A549 treated with GW870086 at 1 μM for 4 hours (cell line): ENCODE data around the gene DDTL. TPM values are rescaled to one million over a fixed set of nuclear protein-coding genes. Genes with fewer than 3 reads are reported as not detected.

ENCODE experiments used
- total RNA-seq: library from RNA; stranded (reverse); fragments of 200-300 nt; extraction: Qiagen RNA extraction; gene quantifications from 5 replicates; pipeline ENCODE4 v1.2.3, GENCODE V29; 2022; ENCODE audit warnings: low read depth

Gene DDTL
- total RNA-seq, result 1.1 to 2.2 TPM (median 1.7 TPM) in 5 replicates

GRCh38 chr22:23966568-23966967 is at the start of gene DDTL:
Gene DDTL (plus strand): TSS chr22:23966888. CDS start chr22:23966915, 27 bp downstream.

DNA sequence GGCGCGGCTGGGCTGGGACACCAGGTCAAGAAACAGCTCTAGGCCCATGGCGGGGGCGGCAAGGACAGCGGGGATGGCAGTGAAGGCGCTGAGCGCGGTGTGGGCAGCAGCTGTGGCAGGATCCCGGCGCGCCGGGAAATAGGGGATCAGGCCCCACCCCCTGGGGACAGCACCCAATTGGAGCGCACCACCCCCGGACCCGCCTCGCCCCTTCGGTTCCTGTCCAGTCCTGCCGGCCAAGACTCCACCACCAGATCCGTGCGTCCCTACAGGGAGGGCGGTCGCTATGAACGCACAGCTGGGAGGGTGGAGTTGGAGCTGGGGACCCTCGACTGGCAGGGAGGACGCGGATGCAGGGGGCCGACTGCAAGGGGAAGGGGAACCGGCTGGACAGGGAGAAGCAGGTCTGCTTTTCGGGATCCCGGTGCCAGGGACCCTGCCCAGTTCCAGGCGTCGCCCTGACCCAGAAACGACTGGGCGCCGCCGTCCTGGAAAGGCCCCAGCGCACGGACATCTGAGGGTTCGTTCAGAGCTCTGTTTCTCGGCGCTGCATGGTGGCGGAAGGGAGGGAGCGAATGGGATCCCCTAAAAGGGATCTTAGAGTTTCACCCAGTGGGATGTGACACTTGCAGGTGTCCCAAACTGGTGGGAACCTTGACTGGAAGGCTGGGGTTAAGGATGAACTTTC is 5.5 kb upstream of the DDTL start, which contains the start of gene GSTT2B:
GSTT2B (minus strand) TSS at position 112 of the 688 bp plus-strand sequence; CDS start at position 48, 64 bp downstream.

DNA sequence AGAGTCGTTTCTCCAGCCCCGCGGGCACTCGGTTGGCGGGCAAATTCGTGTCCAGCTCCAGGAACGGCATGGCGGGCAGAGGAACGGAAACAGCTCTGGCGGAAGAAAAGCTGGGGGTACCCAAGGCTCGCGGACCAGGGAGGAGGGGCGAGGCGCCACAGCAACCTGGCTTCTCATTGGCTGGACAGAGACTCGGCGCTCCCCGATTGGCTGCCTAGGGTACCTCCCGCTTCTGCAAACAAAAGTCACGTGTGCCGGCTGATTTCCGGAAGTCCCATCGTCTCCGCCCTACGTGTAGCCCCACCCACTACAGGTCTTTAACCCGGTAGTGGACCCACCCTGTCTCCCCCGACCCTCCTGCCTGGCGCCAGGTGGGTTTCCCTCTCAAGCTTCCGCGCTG is 7.7 kb downstream of the DDTL start, which contains the start of gene DDT:
DDT (minus strand) TSS at position 97 of the 400 bp plus-strand sequence; CDS start at position 70, 27 bp downstream.

GRCh38 chr22:23979557-23980240 is 13.0 kb downstream of the DDTL start, which contains the start of gene GSTT2:
Gene GSTT2 (plus strand): TSS chr22:23980134.

GRCh38 chr22:24005201-24005600 is 38.5 kb downstream of the DDTL start, which contains the start of gene GSTT4:
Gene GSTT4 (minus strand): TSS chr22:24005453. CDS start chr22:24005356, 97 bp downstream.

Other genes starting within 250 kb of the DDTL start
- 0.71 to 1.2 TPM (median 0.95 TPM) in 5 replicates for gene ZNF70, start 215.8 kb upstream of the DDTL start, total RNA-seq
- gene VPREB3, start 212.5 kb upstream of the DDTL start, total RNA-seq, result 0.58 to 1.2 TPM (median 0.68 TPM) in 4 of 5 replicates, not detected in the other
- not detected in 5 replicates for gene C22orf15, start 203.9 kb upstream of the DDTL start, total RNA-seq
- gene CHCHD10, start 198.9 kb upstream of the DDTL start, total RNA-seq, result 88.7 to 210 TPM (median 182 TPM) in 5 replicates
- 0.21 to 0.50 TPM (median 0.36 TPM) in 5 replicates for gene MMP11, start 194.0 kb upstream of the DDTL start, total RNA-seq
- gene SMARCB1, start 179.9 kb upstream of the DDTL start, total RNA-seq, result 44.9 to 52.5 TPM (median 49.9 TPM) in 5 replicates
- gene DERL3, start 127.9 kb upstream of the DDTL start, total RNA-seq, result 0.23 to 0.60 TPM (median 0.38 TPM) in 5 replicates
- gene SLC2A11, start 109.0 kb upstream of the DDTL start, total RNA-seq, result 8.0 to 10.4 TPM (median 8.7 TPM) in 5 replicates
- 566 to 943 TPM (median 912 TPM) in 5 replicates for gene MIF, start 72.5 kb upstream of the DDTL start, total RNA-seq
- gene GSTT2B, start 5.7 kb upstream of the DDTL start, total RNA-seq, result 0.26 to 0.54 TPM (median 0.37 TPM) in 4 of 5 replicates, not detected in the other
- gene DDT, start 7.6 kb downstream of the DDTL start, total RNA-seq, result 129 to 161 TPM (median 156 TPM) in 5 replicates
- 0.29 TPM in 1 of 5 replicates, not detected in the others for gene GSTT2, start 13.2 kb downstream of the DDTL start, total RNA-seq
- gene GSTT4, start 38.6 kb downstream of the DDTL start, total RNA-seq, result not detected in 5 replicates
- 25.5 to 32.6 TPM (median 31.7 TPM) in 5 replicates for gene CABIN1, start 44.4 kb downstream of the DDTL start, total RNA-seq
- 57.0 to 72.3 TPM (median 67.0 TPM) in 5 replicates for gene SUSD2, start 214.6 kb downstream of the DDTL start, total RNA-seq